GM21786 (cell line): ENCODE data around the gene PDE11A.
A peak's percentile ranks its signal among the peaks of the same experiment; 100 is the strongest.
"Not testable (repeated sequence)": the region's sequence is repeated elsewhere in the genome, so short reads cannot be mapped to it uniquely, and the experiment has no call there.

Source experiments
- ATAC-seq: cut with Tn5 transposase; IDR thresholded peaks from one replicate; pipeline ENCODE4 v1.9.1; 2021; ENCODE audit not compliant: unreplicated experiment

The PDE11A gene

DNA sequence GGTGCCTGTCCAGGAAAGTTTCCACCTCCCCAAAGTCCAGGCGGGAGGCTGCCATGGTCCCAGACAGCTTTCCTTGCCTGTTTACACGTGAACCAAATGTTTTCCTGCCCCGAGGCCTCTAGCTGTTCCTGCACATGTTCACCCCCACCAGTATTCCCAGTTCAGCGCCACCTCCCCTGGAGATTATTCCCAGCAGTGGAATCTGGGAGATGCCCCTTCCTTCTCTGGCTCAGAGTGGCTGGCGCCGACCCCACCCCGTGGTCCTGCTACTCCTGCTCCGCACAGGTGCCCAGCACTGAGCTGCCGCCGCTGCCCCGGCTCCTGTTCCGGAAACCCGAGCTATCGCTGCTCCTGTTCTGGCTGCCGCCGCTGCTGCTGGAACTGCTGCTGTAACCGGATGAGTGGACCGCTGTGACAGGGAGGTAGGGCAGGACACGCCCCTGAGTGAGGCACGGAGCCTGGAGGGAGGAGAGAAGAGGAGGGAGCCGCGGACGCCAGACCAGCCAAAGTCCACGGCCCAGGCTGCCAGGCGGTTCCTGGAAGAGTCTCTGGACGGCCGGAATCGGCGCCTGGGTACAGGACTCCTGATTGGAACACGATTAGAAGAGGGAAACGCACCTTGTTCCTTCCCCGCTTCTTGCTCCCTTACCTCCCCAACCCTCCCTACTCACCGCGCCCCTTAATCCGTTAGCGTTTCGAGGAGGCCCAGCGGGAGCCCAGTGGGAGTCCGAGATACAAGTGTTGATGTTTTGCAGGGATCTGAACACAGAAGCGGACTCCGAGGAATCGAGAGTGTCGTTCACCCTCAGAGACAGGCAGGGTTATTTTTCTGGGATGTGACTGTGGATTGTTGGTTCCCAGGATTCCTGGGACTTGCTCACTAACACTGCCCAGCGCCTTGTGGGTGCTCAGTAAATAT is at the start of gene PDE11A:
Gene PDE11A (minus strand): TSS at position 395 of the 919 bp plus-strand sequence. CDS start 340 bp downstream, at position 55.
- peak; percentile 81 for ATAC-seq

DNA sequence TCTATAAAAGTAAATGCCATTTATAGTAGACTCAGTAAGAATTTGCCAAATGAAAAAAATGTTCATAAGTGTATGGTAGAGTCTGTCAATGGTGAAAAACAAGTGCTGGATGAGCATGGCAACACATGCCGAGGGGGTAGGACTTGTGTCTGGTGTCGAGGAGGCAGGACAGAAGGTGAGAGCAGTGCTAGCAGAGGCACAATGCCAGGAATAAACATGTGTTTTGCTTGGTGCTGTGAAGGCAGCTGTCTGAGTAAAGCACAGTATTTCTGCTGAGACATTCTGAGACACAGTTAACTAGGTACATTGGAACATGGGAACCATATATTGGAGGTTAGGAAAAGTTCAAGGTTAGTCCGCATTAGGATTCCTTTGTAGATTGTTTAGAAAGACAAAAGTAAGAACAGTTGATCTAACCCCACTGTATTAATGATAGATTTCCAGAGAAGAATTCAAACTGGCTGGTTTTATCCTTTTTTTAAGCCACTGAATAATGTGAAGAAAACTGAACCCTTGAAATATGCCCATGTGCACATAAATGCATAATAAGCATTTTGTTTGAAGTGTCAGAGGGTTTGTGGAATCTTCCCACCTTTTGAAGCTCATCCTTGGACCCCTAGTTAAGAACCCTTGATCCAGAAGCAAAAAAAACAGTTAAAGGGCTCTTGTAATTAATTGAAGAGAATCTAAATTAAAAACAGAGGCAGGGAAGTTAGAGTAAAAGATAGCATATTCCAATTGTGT is 46.8 kb upstream of the PDE11A start:
- ATAC-seq: no peak

DNA sequence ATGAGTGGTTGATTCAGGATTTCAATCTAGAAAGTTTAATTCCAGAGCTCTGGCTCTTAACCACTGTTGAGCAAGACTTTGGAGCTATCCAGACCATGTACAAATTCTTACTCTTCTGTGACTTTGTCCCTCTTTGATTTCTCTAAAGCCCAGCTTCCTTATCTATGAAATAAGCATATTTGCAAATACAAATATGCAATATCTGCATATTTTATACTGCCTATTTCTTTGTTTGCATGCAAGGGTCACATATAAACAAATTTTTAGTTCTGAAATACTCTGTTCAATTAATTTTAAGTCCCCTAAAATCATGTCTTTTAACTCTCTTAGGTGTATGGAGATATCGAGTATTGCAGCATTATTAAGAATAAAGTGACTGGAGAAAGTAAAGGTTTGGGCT is 45.1 kb upstream of the PDE11A start:
- ATAC-seq: no peak

- ATAC-seq: no peak
Measured at GRCh38 chr2:178115271-178115670, 42.7 kb upstream of the PDE11A start.

DNA sequence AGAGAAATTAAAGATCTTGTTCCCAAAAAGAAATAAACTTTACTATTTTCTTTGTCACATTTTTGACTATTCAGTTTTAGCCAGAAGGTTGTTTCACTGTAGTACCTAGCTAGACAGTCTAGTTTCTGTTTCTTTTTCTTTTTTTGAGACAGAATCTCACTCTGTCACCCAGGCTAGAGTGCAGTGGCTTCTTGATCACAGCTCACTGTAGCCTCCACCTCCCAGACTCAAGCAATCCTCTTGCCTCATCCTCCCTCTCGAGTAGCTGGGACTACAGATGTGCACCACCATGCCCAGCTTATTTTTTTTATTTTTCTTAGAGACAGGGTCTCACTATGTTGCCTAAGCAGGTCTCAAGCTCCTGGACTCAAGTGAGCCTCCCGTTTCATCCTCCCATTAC is 41.9 kb upstream of the PDE11A start:
- peak; percentile 49 for ATAC-seq

- ATAC-seq: peak; percentile 89
Measured at GRCh38 chr2:178112202-178113152, 39.9 kb upstream of the PDE11A start, which contains the start of gene RBM45. RBM45 (plus strand) TSS chr2:178112437; CDS start chr2:178112547, 110 bp downstream.

- no peak for ATAC-seq
Measured at GRCh38 chr2:178111743-178112142, 39.2 kb upstream of the PDE11A start.

DNA sequence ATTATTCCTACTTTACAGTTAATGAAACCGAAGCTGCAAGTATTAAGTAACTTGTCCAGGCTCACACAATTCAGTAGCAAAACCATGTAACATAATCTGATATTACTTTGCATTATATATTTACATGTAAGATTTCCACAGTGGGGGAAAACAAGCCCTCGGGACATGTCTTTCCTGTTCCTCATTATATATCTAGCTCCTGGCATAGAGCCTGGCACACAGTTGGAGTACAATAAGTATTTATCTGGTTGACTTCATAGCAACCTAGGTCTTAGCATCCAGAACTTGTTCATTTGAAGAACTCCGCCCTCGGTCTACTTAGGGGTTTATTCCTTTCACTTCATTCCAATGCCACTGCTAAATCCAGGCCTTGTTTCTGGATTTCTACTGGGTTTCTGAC is 38.1 kb upstream of the PDE11A start:
- no peak for ATAC-seq

GRCh38 chr2:178109813-178110212 is 37.2 kb upstream of the PDE11A start:
- ATAC-seq: no peak

- no peak for ATAC-seq
Measured at GRCh38 chr2:178108176-178108575, 35.6 kb upstream of the PDE11A start.

- ATAC-seq: no peak
Measured at GRCh38 chr2:178106053-178106452, 33.5 kb upstream of the PDE11A start.

- no peak for ATAC-seq
Measured at GRCh38 chr2:178105566-178105965, 33.0 kb upstream of the PDE11A start.

DNA sequence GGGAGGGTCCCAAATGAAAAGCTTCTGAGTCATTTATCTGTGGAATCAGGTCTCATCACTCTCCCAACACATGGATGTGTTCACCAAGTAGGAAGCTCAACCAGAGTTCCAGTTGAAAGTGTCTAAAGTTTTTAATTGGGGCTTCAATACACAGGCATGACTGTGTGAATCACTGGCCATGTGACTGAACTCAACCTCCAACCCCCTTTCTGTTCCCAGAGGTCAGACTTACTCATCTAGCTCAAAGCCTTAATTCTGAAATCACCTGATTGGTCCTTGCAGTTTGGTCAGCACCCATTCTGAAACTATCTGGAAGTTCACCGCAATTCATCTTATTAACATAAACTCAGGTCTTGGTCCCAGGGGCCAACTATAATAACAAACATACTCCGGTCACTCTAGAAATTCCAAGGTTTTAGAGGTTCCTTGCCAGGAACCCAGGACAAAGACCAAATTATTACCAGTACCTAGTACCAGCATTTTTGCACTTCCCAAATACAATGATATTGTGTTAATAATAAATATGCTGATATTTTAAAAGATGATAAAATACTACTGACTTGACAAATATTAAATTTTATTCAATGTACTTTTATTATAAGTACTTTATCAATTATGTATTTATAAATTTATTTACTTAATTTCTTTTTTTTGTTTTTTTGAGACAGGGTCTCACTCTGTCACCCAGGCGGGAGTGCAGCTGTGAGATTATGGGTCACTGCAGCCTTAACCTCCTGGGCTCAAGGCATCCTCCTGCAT is 28.9 kb upstream of the PDE11A start:
- no peak for ATAC-seq

- ATAC-seq: no peak
Measured at GRCh38 chr2:178093471-178093870, 20.9 kb upstream of the PDE11A start.

DNA sequence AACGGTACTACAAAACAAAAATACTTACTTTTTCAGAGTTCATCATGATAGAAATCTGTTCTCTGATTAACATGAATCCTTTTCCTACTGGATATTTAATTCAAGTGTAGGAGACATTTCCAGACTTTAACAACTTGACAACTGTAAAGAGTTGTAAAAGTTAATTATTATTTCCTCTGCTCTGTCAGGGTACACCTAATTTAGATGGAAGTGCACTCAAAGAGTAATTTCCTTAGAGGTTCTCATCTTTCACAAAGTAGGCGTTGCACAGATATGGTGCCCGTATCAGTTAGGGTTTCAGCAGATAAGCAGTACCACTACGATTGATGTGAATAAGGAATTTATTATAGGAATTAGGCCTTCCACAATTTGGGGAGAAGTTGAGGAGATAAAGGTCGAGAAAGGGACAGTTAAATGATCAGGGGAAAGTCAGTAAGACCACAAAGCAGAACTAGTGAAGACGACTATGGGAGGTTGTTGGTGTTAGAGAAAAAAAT is 16.2 kb upstream of the PDE11A start:
- ATAC-seq: no peak

DNA sequence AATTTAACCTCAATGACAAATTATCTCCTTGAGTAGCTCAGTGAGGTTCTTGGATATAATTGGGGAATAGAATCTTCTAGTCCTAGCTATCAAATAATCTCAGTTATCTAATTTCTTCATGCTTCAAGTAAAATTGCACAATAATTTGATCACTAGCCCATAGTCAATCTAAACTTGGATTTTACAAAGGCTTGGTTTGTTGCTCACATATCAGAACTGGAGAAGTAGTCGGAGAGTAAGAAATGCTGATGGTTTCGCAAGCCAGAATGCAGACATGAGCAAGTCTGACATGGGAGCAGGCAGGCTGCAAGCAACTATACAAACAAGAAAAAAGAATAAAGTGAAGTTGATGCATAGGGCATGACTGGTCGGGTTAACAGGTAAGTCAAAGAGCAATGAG is 11.7 kb upstream of the PDE11A start:
- ATAC-seq: no peak

- ATAC-seq: no peak
Measured at GRCh38 chr2:178082408-178083045, 9.9 kb upstream of the PDE11A start.

GRCh38 chr2:178079279-178079678 is 6.7 kb upstream of the PDE11A start:
- ATAC-seq: not testable (repeated sequence)

DNA sequence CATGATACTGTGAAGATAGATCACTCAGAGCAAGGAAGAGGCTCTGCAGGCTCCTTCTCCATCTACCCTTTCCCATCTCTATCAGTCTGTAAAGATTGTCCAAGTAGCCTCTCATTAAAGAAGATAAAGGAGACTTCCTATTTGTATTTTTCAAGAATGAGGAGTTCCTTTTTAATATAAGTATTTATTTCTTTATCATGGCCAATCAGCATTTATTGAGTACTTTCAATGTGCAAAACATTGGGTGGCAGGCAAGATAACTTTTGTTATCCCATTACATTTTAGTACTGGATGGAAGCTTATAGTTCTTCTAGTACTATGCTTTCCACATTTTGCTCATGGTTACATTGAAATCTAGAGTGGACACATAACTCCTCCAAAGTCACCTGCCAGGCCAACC is 3.6 kb upstream of the PDE11A start:
- ATAC-seq: no peak

- ATAC-seq: no peak
Measured at GRCh38 chr2:178075006-178075326, 2.4 kb upstream of the PDE11A start.
